Measurements from ENCODE around the gene TBC1D22A.
"Not testable (repeated sequence)": the region's sequence is repeated elsewhere in the genome, so short reads cannot be mapped to it uniquely, and the experiment has no call there.

Gene TBC1D22A

DNA sequence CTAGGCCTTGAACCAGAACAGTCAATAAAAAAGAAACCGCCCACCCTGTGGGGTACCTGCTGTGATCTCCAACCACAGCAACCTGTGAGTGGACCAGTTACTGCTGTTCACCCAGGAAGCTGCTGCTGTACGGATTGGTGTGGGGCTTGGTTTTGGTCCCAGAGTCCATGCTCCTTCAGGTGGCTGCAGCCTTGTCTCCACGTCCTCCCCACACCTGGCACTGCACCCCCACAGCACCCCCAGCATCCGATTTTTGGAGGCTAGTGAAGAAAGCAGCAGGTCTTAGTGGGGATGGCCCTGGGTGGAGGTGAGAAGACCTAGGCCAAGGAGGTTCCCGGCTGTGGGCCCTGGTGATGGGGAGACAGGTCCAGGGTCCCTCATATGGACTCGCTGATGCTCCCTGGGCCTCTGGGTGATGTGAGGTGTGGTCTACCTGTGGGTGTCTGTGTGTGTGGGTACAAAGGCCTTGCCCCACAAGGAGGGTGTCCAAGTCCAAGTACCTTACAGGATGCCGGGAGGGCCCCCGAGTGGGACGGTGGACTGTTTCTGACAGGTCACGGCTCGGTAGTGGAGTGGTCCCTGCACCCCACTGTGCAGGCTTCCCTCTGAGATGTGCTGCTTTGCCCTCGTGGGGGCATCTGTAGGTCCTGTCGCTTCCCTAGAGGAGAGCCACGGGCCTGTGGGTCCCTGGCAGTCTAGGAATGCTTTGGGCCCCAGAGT is 283.4 kb downstream of the TBC1D22A start:
- DNase-seq (ENCODE audit: low read depth, low spot score) = no peak

DNA sequence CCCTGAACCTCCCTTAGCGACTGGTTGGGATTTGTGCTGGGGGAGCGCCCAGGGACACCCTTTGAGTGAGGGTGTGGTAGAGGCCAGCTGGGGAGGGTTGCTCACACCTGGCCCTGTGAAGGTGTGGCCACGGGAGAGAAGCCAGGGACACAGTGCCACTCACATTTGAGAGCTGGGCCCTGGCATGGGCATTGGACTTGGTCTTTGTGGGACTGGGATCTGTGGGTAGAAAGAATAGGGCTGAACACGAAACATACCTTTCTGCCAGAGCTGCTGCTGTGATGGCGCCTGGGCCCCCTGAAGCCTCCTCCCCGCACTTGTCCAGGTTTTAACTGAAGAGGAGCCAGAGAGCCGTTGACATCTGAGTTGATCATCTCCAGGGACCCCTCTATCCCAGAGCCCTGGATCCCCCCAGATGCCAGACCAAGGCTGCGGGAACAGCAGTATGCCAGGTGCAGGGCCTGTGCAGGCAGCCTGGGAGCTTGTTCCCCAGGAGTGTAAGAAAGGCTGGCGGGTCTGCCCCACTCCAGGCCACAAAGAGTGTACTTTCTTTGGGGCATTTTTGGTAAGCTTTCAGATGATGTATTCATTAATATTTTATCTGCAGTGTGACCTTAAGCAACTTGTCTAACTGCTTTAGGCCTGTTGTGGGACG is 284.1 kb downstream of the TBC1D22A start:
- DNase-seq (ENCODE audit: low read depth, low spot score) = no peak

DNA sequence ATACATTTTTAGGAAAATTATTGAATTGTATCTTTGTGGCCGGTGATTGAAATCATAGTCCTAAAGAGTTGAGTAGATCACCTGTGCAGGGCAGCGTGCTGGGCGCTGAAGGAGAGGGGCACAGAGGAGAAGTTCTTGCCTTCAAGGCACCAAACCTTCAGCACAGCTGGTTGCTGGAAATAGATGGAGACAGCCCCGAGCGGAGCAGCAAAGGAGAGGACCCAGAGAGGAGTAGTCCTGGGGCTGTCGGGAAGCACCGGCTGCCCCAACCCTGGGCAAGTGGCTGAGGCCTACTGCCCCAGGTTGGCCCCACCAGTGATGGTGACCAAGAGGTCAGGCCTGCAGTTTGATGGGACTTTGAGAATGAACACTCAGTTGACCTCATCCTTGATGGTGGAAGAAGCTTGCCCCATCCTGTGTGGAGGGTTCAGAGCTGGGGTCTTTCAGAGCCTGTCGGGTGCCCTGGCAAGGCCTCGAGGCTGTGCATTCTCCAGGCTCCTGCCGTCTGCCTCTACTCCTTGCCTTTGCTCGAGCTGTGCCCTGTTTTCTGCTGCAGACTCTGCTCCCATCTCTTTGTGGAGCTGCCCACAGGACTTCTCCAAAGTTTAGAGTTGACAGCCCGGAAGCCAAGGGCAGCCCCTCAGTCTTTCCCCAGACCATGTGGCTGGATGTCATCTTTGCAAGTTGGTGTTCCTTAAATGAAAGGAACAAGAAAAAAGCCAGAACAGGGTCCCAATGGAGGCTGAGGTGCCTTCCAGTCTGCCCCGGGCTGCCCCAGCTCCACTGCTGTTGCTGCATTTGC is 285.1 kb downstream of the TBC1D22A start:
- no peak for DNase-seq (ENCODE audit: low read depth, low spot score)

DNA sequence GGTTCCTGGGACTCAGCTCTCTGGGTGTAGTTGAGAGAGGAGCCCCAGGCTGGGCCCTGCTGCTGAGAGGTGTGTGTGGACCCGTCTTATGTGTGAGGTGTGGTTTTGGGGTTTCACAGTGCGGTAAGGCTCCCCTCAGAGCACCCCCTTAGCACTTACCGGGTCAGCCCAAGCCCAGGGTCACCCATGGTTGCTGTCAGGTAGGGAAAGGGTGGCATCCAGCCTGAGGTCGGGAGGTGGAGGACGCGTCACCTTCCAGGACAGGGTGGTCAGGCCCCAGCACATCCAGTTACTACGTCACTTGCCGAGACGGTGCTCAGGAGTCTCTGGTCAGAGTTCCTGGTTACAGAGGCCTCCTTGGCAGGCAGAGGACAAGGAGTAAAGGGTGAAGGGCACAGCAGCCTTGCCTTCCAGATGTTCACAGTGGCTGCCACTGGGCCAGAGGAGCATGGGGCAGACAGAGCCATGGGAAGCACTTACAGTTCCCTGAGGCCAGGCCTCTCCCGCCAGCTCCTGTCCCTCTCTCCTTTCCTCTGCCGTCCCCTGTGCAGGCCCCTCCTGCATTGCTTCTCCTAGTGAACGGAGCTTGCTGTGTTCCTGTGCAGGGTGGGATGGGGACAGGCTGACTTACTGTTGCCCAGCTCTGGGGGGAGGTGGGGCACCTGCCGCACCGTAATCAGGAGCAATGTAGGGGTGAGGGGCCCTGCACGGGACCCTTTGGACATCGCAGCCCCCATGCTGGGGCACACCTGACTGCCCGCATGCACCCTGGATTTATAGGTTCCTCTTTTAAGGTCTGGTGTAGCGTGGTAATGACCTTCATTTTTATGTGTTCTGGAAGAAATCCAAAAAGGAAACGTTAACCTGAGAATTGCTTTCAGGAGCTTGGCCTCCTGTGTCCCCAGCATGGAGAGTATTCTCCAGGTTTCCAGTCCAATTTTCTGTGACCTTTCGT is 285.9 kb downstream of the TBC1D22A start:
- DNase-seq (ENCODE audit: low read depth, low spot score) = no peak

DNA sequence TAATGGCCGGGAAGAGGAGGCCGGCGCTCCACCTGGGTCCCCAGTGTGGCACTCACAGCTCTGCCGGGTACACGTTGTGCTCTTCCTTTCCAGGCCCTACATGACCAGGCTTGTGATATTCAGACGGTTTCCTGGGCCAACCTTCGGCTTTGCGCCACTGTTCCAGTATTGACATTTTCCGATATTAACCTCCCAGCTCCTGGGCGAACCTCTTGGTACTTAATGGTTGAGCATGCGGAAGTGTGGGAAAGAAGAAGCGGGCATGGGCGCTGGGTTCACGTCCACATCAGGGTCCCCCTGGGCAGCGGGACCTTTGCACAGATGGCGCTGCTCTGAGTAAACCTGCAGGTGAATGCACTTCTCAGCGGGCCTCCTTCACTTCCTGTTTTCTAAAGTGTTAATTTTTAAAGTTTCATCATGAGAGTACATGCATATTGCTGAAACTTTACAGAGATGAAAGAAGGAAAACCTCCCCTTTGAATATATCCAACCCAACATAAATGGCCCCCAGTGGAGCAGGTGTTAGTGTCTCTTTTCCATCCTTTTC is 286.7 kb downstream of the TBC1D22A start:
- DNase-seq (ENCODE audit: low read depth, low spot score) = no peak

DNA sequence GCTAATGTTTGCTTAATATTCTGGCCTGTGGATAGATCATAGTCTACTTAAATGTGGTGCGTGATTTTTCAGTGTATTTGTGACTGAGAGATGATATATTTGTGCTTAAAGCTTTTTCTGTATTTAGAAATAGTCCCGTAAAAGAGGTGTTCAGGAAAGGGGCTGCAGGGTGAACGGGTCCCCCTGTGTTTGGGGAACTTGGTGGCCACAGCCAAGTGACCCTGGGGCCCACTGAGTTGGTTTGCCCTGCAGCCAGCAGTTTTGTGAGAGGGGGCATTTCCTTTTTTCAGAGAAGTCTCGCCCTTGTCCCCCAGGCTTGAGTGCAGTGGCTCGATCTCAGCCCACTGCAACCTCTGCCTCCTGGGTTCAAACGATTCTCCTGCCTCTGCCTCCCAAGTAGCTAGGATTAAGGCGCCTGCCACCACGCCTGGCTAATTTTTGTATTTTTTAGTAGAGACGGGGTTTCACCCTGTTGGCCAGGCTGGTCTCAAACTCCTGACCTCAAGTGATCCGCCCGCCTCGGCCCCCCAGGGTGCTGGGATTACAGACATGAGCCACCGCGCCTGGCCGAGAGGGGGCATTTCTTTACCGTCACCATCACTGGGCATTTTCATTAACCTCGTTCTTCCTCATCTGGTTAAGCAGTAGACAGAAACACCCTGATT is 287.4 kb downstream of the TBC1D22A start:
- DNase-seq (ENCODE audit: low read depth, low spot score) = not testable (repeated sequence)

DNA sequence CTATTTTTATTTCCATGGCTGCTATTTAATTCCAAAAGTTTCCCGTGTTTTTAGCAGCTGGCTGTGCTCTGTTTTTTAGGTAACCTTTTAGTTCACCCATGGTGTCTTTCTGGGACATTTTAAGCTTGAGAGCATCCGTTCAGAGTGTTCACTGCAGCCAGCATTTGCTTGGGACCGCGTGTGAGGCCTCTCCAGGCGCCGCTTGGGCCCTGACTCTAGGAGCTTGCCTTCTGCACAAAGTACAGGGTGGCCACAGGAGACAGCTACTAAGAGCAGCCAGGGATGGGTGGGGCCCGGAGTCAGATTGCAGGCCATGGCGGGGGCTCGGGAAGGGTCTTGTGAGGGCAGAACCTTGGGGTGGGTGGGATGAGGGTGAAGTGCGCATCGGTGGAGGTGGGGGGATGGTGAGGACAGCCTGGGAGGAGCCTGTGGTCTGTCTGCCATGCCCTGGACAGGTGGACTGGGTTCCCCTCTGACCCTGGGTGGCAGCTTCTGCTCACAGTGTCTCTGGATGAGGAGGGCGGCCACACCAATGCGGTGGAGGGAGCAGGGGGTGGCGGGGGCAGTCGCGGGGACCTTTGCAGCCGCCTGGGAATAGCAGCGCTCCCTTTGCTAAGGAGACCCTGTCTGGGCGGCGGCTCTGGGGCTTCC is 288.1 kb downstream of the TBC1D22A start:
- no peak for DNase-seq (ENCODE audit: low read depth, low spot score)

DNA sequence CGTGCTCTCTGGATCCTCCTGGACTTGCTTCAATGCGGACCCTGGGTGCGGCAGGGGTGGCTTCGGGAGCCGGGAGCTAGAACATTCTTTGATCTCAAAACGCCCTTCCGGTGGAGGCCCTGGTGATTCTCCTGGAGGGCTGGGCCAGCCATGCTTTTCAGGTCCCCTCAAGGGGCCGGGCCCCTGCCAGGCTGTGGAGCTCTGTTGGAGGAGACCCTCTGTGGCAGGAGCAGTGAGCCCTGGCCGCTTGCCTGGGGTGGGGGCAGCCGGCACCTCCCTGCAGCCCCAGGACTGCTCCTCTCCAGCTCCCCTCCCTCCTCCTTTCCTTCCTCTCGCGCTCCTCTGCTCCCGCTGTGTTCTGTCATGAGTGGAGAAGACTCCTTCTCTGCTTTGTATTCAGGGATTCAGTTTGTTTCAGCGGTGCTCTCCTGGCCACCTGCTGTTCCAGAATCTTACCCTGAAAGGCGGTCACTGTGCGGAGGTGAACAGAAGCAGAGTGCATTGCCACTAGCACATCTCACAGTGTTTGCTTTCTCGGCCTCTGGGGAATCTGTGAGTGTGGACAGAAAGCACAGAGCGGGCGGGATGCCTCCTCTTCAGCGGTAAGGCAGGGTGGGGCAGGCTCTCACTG is 289.1 kb downstream of the TBC1D22A start:
- DNase-seq (ENCODE audit: low read depth, low spot score) = no peak

DNA sequence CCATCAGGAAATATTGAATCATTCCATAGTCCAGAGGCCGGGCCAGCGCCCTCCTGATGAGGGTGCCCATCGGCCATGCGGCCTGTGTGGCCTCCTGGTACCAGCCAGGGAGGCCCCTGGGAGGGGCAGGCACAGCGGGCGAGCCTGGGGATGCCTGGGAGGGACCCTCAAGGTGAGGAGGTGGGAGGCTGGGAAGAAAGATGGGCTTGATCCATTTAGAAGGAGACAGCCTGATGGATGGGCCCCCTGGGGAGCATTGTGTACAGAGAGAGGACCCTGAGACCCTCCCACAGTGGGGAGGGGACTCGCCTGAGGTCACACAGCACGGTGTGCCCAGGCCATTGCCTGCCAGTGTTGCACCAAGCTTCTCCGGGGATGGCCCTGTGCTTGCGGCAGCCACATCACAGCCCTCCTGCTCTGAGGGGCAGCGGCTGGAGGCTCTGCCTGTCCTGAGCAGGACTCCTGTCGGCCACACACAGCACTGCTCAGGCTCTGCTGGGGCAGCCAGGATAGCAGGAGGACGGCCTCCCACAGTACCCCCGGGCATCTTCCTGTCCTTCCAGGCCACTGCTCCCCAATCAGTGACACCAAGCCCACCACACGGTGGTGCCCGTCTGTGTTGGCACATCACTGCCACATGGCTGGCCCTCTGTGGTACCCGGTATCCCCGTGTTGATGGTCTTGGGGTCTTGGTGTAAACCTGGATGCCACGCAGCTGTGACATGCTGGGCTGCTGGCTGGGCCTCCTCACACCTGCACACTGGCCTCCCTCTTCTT is 290.0 kb downstream of the TBC1D22A start:
- DNase-seq (ENCODE audit: low read depth, low spot score) = no peak

DNA sequence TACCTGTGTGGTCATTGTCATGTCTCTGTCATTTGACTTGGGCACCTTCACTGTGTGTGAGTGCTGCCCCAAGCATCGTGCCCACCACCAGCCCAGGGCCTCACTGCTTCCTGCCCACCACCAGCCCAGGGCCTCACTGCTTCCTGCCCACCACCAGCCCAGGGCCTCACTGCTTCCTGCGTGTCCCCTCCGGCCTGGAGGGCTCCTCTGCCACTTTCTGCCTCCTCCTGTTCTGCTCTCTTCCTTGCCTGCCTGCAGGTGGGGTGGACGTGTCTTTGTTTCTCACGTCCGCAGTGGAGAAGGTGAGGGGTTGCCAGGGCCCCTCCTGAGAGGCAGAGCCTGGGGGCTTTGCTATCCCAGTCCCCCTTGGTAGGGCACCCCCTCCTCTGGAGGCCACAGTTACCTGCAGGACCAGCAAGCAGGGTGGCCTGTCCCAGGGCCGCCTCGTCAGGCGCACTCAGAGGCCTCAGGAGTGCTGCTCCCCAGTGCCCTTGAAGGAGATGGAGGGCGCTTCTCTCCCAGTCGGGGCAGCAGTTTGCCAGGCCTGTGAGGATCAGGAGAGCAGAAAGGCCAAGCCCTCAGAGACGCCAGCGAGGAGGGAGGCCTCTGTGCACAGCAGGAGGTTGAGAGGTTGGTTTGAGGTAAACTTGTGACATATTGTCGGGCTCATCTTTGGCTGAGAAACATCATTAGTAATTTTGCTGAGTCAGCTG is 290.7 kb downstream of the TBC1D22A start:
- no peak for DNase-seq (ENCODE audit: low read depth, low spot score)

DNA sequence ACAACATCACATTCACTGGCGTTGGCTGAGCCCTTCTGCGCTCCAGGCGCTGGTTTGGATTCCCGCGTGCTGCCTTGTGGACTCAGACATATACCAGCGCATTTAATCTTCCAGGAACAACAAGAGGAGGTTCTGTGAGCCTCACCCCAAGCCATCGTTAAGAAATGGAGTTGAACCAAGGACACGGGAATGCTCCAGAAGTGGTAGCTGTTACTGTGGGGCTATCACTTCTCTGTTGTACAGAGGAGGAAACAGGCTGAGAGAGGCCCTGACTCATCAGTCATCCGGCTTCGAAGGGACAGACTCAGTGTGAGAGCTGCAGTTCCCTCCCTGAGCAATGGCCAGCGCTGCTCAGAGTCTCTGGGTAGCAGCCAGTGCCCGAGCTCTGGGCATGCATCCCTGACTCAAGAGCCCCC is 291.3 kb downstream of the TBC1D22A start:
- no peak for DNase-seq (ENCODE audit: low read depth, low spot score)

DNA sequence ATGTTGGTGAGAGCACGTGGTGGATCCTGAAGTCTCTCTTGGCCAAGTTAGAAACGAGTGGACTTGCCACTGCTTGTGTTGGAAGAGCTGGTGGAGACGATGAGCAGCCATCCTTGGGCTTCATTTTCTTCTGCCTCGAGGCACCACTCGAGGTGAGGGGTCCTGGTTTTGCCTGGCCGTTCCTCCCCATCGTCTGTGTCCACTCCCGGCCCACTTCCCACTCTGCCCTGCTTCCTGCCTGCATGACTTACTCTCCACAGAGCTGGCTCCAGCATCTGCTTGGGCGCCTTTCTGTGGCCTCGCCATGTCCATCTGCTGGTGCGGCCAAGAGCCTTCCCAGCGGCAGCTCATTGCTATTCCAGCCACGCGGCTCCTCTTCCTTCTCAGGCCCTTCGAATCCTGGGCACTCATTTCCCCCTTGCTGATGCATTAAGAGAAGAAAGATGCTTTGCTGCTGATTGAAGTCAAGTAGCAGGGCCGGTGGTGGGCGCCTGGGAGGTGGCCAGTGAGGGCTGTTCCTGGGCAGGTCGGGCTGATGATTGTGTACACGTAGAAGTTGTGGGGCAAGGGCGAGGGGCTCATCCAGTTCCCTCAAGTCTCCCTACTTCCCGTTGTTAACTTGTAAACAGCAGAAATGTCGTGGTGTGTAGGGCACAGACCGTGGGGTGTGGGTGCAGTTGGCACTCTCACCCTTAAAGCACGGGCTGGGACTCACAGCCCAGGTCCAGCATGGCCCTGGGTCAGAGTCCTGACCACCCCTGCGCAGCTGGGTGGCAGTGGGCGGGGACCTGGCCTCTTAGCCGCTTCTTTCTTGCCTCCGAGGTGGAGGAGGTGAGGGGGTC is 292.0 kb downstream of the TBC1D22A start:
- no peak for DNase-seq (ENCODE audit: low read depth, low spot score)

DNA sequence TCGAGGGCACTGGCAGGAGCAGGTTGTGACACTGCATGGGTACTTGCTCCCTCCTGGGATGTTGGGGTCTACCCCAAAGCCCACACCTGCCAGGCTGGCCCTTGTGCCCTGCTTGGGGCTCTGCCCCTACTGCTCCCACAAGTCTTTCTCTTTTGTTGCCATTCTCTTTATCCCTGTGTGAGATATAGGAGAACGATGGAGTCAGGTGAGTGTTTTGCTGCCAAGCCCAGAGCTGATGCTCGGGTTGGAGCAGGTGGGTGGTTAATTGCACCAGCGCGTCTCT is 292.6 kb downstream of the TBC1D22A start:
- DNase-seq (ENCODE audit: low read depth, low spot score) = no peak

DNA sequence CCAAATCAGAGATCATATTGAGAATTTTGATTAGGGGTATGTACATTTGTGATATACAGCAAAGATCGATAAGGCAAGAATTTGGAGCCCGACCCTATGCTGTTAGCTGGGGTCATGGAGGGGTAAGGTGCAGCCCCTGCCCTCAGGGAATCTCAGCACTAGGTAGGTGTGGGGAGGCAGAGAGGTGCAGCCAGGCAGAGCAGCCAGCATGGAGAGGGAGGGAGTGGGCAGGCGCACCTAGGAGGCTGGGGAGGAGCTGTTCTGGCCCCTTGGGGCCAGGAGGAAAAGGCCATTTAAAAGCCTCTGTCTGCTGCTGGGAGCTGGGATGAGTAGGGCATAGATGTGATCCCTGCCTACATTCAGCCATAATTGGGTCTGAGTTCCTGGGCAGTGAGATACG is 293.0 kb downstream of the TBC1D22A start:
- no peak for DNase-seq (ENCODE audit: low read depth, low spot score)

DNA sequence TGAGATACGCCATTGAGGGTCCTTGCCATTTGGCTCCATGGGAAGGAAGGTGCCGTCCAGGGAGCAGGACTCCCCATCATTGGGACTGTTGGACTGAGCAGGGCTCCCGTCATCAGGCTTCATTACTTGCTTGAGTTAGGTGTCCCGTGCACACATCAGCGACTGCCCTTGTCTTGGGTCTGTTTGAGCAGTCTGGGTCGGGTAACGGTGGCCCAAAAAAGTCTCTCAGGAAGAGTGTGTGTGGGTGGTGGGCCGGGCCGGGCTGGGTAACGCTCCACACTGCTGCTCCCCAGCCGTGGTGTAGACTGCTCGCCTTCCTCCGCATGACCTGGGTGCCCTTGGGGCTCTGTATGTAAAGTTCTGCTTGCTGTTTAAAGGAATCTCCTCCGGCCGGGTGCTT is 293.5 kb downstream of the TBC1D22A start:
- DNase-seq (ENCODE audit: low read depth, low spot score) = no peak

DNA sequence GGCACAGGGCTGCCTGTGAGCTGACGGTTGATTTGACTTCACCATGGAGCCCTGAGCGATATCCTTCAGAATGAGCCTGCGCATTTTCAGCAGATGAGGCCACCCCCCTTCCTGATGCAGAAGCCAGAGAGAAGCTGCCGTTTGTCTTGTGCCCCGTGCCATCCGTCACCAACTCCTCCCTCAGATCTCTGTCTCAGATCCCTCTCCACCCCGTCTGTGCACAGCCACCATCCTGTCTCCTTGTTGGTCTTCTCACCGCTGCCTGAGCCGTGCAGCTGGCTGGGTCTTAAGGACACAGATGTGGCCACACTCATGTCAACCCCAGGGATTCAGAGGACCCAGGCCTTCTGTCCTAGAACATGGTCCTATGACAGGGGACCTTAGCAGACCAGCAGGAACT is 293.9 kb downstream of the TBC1D22A start:
- no peak for DNase-seq (ENCODE audit: low read depth, low spot score)

DNA sequence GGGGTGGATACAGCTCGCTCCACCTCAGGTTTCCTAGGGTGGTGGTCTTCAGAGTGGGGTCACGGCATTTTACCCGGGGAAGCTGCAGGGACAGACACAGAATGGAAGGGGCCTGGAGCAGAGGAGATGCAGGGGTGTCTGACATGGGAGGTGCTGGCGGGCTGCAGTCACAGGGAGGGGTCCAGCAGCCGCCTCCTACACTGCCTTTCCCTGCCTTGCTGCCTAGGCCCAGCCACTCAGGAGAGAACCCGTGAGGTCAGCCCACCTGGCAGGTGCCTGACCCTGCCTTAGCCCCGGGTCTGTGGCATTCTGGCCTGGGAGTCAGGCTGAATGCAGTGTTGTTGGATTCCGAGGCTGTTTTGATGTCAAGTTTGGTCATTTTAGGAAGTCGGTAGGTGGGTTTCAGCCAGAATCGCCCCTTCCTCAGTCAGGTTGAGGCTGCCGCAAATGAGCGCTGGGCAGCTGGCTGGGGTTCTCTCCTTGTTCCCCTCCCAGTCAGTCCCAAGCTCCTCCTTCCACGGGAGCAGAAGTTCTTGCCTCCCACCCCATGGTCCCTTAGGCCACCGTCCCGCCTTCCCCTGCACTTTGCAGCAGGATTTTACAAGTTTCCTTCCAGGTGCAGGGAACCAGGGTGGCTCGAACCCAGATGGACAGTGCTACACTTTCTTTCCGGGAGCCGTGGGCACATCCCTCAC is 294.5 kb downstream of the TBC1D22A start:
- no peak for DNase-seq (ENCODE audit: low read depth, low spot score)
